ENCODE data around the gene QSOX2.
"Not testable (repeated sequence)": the region's sequence is repeated elsewhere in the genome, so short reads cannot be mapped to it uniquely, and the experiment has no call there.

The QSOX2 gene

DNA sequence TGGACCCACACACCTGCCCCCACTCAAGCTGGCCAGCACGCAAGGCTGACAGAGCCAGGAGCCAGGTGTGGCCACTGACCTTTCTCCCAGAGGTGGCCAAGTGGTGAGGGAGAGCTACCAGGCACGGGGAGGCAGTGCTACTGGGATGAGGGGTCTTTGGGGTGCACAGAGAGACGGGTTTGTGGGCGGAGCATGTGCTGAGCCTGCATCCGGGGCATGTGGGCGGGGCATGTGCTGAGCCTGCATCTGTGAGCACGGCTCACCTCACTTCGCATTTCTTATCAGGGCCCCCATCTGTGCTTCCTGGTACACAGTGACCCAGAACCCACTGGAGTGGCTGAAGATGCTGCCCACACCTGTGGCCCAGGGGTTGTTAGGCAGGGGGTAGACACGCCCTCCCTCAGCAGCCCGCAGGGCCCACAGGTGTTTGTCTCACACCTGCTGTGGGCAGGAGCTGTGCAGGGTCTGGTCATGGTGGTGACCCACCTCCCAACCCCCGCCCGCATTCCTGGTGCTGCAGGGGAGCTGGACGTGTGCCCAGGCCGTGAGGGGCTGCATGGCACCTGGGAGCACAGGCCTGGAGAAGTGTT, 36.8 kb upstream of the QSOX2 start:
- no peak for DNase-seq (ENCODE audit: low spot score)

DNA sequence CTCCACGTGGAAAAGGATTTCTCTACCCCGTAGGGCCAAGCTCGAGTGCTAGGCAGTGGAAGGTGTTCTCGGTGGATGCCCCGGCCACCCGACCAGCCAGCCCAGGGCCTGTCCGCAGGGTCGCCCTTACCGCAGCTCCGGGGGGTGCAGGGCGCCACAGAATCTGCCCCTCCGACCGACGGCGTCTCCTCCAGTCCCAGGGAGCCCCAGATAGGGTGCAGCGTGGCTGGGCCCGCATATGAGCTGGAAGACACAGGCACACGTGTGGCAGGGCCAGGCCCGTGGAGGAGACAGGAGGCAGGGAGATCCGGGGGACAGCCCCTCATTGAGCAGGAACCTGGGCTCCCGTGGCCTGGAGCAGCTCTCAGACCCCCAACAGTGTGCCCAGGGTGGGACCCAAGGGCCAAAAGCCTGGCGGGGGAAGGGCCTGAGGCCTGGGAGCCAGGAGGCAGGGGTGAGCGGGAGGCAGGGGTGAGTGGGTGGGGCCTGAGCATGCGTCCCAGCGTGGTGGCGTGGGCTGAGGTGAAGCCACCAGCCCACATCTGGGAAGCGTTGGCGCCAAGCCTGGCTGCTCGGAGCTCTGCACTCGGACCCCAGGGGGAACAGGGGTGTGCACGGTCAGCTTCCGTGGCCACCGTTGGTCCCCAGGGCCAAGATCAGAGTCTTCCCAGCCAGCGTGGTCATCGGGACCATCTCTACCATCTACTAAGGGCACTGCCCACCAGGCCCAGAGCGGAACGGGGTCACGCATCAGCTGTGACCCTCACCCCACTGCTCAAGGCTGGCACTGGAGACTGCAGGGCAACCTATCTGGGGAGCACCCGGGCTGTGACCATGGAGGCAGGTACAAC, 36.0 kb upstream of the QSOX2 start:
- DNase-seq (ENCODE audit: low spot score) = no peak

DNA sequence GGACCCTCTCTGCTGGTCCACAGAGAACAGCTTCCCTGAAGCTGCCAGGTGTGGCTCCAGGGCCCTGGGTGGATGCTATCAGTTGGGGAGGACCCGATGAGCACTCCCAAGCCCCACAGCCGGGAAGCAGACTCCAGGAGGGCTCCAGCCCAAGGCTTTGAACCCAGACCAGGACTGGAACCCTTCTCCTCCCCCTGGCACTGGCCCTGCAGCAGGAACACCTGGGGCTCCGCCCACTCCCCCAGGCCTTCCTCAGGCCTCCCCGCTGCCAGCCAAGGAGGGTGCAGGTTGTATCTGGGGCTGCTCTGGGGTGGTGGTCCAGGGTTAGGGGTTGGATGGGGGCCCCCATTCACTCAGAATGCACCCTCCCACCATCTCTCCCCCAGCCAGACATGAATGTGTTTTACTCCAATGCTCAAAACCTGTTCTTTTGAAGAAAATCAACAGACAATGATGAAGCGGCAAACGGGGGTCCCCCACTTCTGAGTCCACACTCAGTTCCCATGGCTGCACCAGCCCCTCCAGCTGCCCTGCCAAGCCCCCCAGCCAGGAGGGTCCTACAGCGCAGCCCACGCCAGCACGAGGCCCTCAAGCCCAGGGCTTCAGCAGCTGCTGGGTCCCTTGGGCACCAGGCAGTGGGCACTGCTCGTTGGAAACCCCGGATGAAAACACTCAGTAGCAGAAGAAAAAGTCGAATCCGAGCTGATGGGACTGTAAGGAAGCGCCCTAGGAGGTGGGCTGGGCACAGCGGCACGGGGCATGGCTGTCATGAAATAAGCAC, 35.1 kb upstream of the QSOX2 start:
- no peak for DNase-seq (ENCODE audit: low spot score)

DNA sequence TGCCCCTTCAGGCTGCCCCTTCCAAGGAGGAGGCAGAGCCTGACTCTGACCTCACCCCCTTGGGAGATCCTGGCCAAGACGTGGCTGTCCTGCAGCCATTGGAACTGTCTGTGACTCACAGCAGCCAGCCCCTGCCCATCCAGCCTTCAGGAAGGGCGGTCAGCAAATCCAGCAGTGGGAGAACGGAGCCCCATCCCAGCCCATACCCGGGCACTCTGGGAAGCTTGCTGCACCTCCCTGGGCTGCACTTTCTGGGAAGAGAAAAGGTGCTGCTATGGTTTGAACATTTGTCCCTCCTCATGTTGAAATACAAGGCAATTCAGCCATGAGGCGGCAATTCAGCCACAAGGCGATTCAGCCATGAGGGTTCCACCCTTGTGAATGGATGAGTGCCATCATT, 33.9 kb upstream of the QSOX2 start:
- no peak for DNase-seq (ENCODE audit: low spot score)

DNA sequence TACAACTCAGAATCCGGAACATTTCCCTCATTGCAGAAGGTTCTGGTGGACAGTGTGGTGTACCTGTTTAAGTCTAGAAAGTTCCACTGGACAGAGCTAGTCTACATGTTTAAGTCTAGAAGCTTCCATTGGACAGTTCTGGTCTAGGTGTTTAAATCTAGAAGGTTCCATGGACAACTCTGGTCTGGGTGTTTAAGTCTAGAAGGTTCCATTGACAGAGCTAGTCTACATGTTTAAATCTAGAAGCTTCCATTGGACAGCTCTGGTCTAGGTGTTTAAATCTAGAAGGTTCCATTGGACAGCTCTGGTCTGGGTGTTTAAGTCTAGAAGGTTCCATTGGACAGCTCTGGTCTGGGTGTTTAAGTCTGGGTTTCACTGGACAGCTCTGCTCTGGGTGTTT, 33.3 kb upstream of the QSOX2 start:
- DNase-seq (ENCODE audit: low spot score) = no peak

DNA sequence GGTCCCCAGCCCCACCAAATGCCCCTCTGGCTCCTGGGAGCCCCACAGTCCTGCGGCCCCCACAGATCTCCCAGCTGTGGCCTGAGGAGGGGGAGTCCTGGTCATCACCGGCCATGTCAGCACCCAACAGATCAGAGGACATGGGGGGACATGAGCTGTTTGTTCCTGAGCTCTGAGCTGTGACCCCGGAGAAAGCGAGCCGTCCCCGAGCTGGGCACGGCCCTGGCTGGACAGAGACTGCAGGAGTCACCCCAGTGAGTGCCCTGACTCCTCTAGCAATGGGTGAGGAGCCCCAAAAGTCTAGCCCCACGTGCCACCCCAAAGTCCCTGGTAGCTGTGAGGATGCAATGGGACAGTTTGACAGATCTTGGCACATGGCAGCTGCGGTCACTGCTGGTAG, 32.6 kb upstream of the QSOX2 start:
- DNase-seq (ENCODE audit: low spot score) = no peak

DNA sequence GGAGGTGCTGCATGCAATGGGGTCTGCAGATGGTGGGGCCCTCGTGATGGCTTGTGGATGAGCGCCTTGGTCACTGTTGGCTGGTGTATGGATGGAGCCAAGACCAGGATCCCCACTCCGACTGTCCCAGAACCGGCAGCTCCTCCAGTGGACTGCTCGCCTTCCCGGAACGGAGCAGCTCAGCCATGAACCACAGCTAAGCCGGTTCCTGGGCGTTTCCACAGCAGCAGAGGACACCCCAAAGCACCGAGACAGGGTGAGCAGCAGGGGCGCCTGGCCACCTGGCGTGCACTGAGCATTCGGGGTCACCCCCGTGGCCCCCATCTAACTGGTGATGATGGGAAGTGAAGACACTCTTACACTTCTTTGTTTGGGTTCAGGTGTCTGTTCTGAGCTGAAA, 32.1 kb upstream of the QSOX2 start:
- DNase-seq (ENCODE audit: low spot score) = no peak

DNA sequence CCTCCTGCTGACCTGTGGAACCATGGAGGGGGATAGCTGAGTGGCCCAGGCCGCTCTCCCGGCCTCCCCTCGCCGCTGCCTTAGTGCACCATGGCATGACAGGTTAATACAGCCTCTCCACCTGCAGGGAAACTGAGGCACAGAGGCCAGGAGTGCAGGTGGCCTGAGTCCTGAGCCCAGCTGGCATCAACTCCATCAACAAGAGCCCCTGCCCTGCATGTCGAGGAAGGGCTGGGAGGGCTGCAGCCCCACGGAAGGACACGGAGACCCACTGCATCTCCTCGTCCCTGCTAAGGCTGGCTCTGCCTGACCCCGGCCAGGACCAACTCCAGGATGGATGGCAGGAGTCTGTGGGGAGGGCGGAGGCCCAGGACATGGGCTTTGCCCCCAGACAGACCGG, 31.1 kb upstream of the QSOX2 start:
- no peak for DNase-seq (ENCODE audit: low spot score)

DNA sequence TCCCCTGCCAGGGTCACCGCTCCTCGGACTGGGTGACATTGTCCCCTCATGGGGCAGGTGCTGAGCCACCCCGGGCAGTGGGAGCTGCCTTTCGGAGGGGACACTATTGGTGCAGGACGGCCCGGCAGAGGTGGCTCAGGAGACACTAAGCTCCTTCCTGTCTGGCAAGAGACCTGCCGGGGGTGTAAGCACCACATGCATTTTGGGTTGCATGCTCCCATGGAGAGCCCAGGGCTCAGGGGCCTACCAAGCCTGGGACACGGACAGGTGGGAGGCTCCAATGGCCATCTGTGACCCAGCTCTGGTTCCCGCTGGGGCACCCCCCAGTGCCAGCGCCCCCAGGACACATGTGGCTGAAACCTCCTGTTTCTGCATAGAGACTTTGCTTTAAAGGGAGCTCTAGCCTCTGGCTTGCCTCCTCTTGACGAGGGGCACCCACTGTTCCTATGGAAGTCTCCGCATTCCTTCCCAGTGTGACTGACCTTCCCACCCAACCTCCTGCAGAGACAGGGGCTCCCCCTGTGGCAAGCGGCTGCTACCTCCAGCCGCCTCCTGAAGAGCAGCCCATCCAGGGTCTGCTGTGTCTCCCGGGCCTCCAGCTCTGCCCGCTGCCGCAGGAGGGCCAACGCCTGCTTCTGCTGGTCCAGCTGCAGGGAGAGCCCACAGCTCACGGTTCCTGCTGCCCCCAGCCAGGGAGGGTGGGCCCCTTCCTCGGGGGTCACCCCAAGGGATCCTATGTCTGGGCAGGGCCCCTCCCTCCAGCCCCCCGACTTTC, 30.2 kb upstream of the QSOX2 start:
- no peak for DNase-seq (ENCODE audit: low spot score)

DNA sequence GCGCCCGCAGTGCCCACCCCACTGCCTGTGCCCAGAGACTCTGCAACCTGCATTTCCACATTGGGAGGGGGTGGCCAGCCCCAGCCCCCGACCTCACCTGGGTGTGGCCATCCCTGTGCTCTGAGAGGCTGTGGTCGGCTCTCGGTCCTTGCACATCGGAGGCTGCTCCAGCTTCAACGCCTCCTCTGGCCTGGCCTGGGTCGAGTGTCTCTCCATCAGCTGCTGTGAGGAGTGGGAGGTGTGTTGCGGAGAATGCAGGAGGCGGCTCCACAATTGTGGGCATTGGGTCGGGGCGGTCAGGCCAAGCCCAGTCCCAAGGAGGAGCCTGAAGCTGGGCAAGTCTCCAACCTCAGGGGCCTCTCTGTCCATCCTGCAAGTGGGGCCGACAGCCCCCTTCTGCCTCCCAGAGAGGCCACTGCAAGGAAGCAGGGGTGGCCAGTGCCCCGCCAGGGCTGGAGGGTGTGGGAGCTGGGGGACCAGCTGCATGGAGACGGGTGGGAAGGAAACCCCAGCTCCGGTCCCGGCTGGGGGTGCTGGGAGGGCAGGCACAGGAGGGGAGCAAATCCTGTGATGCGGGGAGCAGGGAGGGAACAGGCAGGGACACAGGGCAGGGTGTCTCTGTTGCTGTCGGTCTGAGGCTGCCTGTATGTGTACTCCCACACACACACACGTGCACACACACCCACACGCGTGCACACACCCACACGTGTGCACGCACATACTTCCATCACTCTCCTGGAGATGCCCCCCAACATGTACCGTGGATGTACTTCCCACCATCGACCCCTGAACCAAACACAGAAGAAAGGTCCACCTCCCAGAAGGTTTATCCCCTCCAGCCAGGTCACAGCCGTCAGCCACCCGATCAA, 29.4 kb upstream of the QSOX2 start:
- DNase-seq (ENCODE audit: low spot score) = no peak

DNA sequence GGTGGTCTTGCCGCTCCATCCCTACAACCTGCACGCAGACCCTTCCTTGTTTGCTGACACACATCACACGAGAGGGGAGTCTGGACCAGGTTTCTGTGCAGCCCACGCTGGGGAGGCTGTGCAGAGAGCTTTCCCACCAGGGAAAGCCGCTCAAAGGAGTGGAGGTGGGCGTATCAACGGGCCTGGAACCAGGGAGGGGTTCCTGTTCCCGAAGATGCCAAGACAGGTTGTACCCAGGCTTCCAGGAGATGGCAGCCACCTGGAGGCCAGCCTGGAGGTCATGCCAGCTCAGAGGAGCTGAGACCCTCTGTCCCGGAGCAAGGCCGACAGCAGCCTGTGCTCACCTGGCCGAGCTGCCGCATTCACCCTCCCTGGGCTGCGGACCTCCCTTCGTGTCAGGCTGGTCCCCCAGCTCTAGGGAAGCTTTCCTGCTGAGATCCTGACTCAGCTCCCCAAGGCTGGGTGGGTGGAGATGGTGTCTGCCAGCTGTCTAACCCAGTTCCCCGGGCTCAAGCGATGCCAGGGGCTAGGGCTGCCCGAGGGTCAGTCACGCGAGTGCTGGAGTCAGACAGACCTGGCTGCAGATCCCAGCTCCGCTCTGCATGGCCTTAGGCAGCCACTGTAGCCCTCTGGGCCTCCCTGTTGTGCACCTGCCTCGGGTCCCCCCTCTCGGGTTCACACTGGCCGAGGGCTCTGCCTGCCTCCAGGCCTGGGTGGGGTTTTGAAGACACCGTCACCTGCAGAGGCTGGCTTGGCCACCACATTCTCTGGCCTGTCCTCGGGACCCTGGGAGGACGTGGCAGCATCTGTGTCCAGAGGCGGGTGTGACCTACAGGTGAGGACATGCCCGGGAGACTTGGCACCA, 28.5 kb upstream of the QSOX2 start:
- DNase-seq (ENCODE audit: low spot score) = no peak

DNA sequence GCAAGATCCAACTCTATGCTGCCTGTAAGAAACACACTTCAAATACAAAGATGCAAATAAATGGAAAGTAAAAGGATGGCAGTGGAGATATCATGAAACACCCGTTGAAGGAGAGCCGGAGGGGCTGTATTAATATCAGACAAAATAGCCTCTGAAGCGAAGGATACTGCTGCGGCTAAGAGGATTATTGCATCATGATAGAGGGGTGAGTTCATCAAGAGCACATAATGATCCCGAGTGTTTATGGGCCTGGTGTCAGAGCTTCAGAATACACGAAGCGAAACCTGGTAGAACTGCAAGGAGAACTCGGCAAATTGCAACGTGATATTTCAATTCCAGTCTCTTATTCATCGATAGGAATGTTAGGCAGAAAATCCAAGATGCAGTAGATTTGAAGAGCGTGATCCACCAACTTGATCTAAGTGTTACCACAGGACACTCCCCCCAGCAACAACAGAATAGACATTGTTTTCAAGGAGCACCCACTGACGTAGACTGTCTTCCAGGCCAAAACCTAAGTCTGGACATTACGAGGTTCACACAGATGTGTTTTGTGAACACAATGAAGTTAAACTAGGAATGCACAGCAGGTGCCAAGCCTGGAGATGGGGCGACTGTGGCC, 27.7 kb upstream of the QSOX2 start:
- no peak for DNase-seq (ENCODE audit: low spot score)

DNA sequence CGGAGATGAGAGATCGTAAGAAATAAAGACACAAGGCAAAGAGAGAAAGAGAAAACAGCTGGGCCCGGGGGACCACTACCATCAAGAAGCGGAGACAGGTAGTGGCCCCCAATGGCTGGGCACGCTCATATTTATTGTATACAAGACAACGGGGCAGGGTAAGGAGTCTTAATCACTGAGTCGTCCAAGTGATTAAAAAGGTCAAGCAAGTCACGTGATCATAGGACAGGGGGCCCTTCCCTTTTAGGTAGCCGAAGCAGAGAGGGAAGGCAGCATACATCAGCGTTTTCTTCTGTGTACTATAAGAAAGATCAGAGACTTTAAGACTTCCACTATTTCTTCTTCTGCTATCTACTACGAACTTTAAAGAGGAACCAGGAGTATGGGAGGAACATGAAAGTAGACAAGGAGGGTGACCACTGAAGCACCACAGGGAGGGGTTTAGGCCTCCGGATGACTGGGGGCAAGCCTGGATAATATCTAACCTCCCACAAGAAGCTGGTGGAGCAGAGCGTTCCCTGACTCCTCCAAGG, 24.6 kb upstream of the QSOX2 start:
- no peak for DNase-seq (ENCODE audit: low spot score)

DNA sequence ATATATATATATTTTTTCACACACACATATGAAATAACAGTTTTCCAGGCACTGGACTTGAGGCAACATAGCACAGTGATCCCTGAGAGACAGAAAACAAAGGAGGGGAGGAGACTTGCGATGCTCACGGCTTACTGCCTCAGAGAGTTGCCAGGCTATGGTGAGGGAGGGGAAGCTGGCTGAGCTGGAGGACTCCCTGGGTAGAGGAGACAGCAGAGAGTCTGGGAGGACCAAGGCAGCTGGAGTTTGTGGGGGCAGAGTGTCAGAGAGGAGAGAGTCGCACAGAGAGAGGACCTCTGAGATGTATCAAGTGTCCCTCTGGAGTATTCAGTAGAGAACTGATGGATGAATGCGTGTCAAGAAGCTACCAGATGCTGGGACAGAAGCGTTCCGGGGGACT, 23.1 kb upstream of the QSOX2 start:
- no peak for DNase-seq (ENCODE audit: low spot score)

DNA sequence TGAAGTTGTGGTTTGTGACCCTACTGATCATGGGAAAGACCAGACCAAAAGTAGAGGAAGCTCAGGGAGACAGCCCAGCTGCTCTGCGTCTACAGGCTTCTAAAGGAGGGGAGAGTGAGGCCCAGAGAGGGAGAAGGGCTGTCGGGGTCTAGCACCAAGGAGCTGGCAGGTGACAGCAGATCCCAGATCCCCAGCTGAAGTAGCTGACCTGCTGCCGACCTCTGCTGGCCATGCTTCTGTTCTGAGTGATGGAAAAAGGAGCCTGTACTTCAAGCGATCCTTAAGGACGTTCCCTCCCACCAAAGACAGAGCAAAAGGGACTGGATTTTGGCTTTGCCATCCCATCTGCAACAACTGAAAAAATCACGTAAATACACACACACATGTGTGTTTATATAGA, 22.7 kb upstream of the QSOX2 start:
- no peak for DNase-seq (ENCODE audit: low spot score)

DNA sequence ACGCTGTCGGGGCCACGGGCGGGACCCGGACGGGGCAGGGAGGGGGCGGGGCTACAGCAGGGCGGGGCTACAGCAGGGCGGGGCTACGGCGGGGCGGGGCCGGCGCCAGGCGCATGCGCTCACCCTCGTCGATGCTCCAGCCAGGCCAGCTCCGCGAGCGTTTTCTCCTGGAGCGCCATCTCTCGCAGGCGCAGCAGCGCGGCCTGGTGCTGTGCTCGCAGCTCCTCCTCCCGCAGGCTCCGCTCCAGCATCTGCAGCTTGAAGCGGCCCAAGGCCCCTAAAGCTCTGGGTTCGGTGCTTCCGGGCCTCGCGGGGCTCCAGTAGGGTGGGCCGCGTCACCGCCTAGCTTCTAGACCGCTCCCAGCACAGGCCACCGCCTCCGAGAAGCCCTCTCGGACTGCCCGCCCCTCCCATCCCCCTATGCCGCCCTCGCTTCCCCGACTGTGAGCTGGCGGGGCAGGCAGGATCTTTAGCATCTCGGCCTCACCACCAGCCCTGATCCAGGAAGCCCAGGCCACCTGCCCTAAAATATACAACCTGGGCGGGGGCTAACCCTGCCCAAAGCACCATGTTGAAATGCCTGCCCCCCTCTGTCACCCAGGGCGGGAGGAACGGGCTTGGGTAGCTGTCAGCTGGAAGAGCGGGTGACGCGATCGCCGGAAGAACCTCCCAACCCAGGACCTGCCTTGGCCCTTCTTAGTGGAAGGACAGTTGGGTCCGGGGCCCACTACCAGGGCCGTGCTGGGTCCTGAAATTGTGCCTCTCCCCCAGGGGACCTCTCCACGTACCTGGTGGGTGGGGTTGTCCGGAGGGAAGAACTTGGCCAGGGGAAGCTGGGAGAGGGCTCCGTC, 21.9 kb upstream of the QSOX2 start:
- peak; percentile 86 for DNase-seq (ENCODE audit: low spot score)

DNA sequence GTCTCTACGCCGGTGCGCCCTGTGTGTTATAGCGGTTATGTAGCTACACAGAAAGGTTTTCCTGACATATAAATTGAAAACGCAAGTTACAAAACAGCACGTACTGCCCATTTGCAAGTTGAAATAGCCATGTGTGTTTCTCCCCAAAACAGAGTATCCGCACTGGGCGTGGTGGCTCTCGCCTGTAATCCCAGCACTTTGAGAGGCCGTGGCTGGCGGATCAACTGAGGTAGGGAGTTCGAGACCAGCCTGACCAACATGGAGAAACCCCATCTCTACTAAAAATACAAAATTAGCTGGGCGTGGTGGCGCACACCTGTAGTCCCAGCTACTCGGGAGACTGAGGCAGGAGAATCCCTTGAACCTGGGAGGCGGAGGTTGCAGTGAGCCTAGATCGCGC, 21.0 kb upstream of the QSOX2 start:
- DNase-seq (ENCODE audit: low spot score) = not testable (repeated sequence)

DNA sequence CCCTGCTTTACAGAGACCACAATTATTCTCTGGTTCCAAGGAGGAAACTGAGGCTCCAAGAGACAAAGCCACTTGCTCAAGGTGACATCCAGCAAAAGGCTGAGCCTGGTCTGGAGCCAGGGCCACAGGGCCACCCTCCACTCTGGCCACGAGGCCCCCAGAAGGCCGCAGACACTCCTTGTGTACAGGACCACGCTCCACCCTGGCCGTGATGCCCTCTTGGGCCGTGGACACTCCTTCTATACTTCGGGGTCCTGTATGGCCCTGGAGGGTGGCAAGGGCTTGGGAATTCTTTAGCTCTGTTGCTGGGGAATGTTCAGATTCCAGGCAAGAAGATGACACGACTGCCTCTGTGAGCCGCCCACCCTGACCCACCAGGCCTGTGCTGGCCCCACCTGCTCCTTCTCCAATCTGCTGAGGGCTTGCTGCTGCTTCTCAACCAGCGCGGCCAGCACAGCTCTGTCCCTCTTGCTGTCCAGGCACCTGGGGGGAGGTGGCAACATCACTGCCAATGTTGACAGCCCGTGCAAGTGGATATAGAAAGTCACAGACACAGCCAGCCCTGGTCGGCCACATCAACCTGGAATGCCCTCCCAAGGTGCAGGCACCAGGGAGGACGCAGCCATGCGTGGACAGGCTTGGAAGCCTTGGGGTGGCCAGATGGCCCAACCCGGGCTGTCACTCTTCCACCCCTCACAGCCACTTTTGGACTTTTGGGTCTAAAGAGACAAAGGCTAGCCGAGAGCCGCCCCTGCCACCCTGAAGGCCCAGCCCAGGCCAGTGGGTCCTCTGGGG, 20.1 kb upstream of the QSOX2 start:
- DNase-seq (ENCODE audit: low spot score) = no peak

Data from LoVo (cell line).